C4-2B (cell line): Measurements from ENCODE around the gene ZNF567.

Source experiments
- H3K27ac ChIP-seq: fragments of 450-650 bp; 2 replicates; pipeline ENCODE4 v1.5.1; 2017
- CTCF ChIP-seq: fragments of 450-650 bp; conservative IDR thresholded peaks from 2 replicates; pipeline ENCODE4 v1.5.1; 2017; ENCODE audit warnings: mild to moderate bottlenecking
- ZFX ChIP-seq: fragments of 450-650 bp; IDR thresholded peaks from 2 replicates; pipeline ENCODE4 v1.6.1; 2017

ZNF567 gene

GRCh38 chr19:36687214-36688056 lies at the start of gene ZNF567:
Gene ZNF567, plus strand, starts transcription at chr19:36687612. Its CDS starts 7,256 bp downstream, at chr19:36694868.
- TF ChIP-seq CTCF (no peak; the same call in 1 of the 2 replicates), ZFX (peak; percentile 69)
- H3K27ac ChIP-seq: peak within 1 kb of the TSS; percentile 79

- H3K27ac ChIP-seq: no peak overlapping the region
- no peak for TF ChIP-seq ZFX
- no peak for TF ChIP-seq CTCF
These were observed 48.4 kb upstream of the ZNF567 start for GRCh38 chr19:36638862-36639510.

GRCh38 chr19:36646746-36647145 lies 40.7 kb upstream of the ZNF567 start:
- TF ChIP-seq ZFX (no peak), CTCF (no peak)
- no peak overlapping the region for H3K27ac ChIP-seq

GRCh38 chr19:36652958-36653357 lies 34.5 kb upstream of the ZNF567 start:
- no peak for TF ChIP-seq ZFX

GRCh38 chr19:36665832-36666231 lies 21.6 kb upstream of the ZNF567 start:
- peak overlapping the region; percentile 65 for H3K27ac ChIP-seq
- TF ChIP-seq ZFX (no peak), CTCF (no peak)

More at GRCh38 chr19:36652958-36653357, 34.5 kb upstream of the ZNF567 start:
- H3K27ac ChIP-seq: no peak overlapping the region

- TF ChIP-seq ZFX: no peak
- no peak overlapping the region for H3K27ac ChIP-seq
These were observed 18.8 kb upstream of the ZNF567 start for GRCh38 chr19:36668646-36669045.

GRCh38 chr19:36672368-36672767 lies 15.0 kb upstream of the ZNF567 start:
- TF ChIP-seq CTCF (no peak), ZFX (no peak)
- no peak overlapping the region for H3K27ac ChIP-seq

GRCh38 chr19:36674201-36674600 lies 13.2 kb upstream of the ZNF567 start:
- no peak for TF ChIP-seq ZFX
- no peak for TF ChIP-seq CTCF

More at GRCh38 chr19:36674201-36674600, 13.2 kb upstream of the ZNF567 start:
- H3K27ac ChIP-seq: no peak overlapping the region
